Uterus (tissue), 4 donors: Measurements from ENCODE around the gene METTL14. TPM values are rescaled to one million over a fixed set of nuclear protein-coding genes. Genes with fewer than 3 reads are reported as not detected.

Source experiments
- DNase-seq, 2 donors: peaks; one replicate each; pipeline ENCODE4 v3.0.0-alpha.2; 2019 to 2020
- H3K27ac ChIP-seq, 2 donors: fragments of 200-600 bp; sonication (generic); 1 replicate in 1 of 2; 2 replicates in 1 of 2; pipeline ENCODE4 v1.5.1; 2016 to 2018
- H3K27me3 ChIP-seq, 2 donors: fragments of 200-600 bp; sonication (generic); one replicate each; pipeline ENCODE4 v1.5.1; 2018 to 2019; ENCODE audit warnings: control low read depth in 1 of 2
- H3K36me3 ChIP-seq, 2 donors: fragments of 200-600 bp; sonication (generic); one replicate each; pipeline ENCODE4 v1.5.1; 2019; ENCODE audit warnings: control low read depth in 1 of 2
- H3K4me1 ChIP-seq, 2 donors: fragments of 200-600 bp; sonication (generic); one replicate each; pipeline ENCODE4 v1.5.1; 2018 to 2019; ENCODE audit warnings: control low read depth in 1 of 2
- H3K4me3 ChIP-seq, 2 donors: fragments of 200-600 bp; sonication (generic); 1 replicate in 1 of 2; 2 replicates in 1 of 2; pipeline ENCODE4 v1.5.1; 2018 to 2019; ENCODE audit warnings: mild to moderate bottlenecking in 1 of 2
- H3K9me3 ChIP-seq, 2 donors: fragments of 200-600 bp; sonication (generic); one replicate each; pipeline ENCODE4 v1.5.1; 2019; ENCODE audit warnings: control low read depth in 1 of 2
- CTCF ChIP-seq, 4 experiments: fragments of 200-600 bp in 2 of 4; fragments of 450-650 bp in 2 of 4; sonication (generic) in 2 of 4; IDR thresholded peaks; one replicate each; pipeline ENCODE4 v1.5.1; 2016 to 2019; ENCODE audit warnings: antibody characterized with exemption in 4 of 4, mild to moderate bottlenecking in 2 of 4, moderate library complexity in 1 of 4
- POLR2A ChIP-seq, 2 donors: fragments of 450-650 bp; IDR thresholded peaks; one replicate each; pipeline ENCODE4 v1.6.1; 2016; ENCODE audit warnings: antibody characterized with exemption in 2 of 2, mild to moderate bottlenecking in 1 of 2, moderate library complexity in 1 of 2
- intact Hi-C: fragments of 100-400 bp; cut with DNase I; formaldehyde crosslinking; loops from one replicate; pipeline ENCODE4 v1.15.1; 2023; ENCODE audit warnings: low total_unique reads
- total RNA-seq, 4 donors: library from RNA; depleted of rRNA in 3 of 4; stranded (reverse); fragments of >200 nt in 3 of 4; gene quantifications; one replicate each; pipeline versions ENCODE4 v1.1.0 to v1.2.4, GENCODE V29; 2014 to 2023
- donor health status: DM: yes; HTN: yes; CAD: no.

METTL14 gene
- total RNA-seq, 4 donors from 2014 or later = 2.3 to 92.6 (median 33.7) TPM

- DNase-seq = no peak
- Histone ChIP-seq H3K36me3 (no peaks in the 10 kb centered on the region), H3K27ac (no peak overlapping the region), H3K9me3 (no peaks in the 10 kb centered on the region), H3K4me3 (no peak overlapping the region), H3K4me1 (no peaks in the 10 kb centered on the region), H3K27me3 (no peaks in the 10 kb centered on the region)
- intact Hi-C loops = no loop called here
- TF ChIP-seq CTCF (IDR thresholded peaks at IDR 0.05) = peak in 1 of 4 experiments; percentile 17
- no peak for TF ChIP-seq POLR2A (IDR thresholded peaks at IDR 0.05)
Measured at GRCh38 chr4:118682928-118683327, 2.3 kb upstream of the METTL14 start.

GRCh38 chr4:118683513-118683912 lies 1.7 kb upstream of the METTL14 start:
- Histone ChIP-seq H3K27me3 (no peaks in the 10 kb centered on the region), H3K4me1 (no peaks in the 10 kb centered on the region), H3K36me3 (no peaks in the 10 kb centered on the region), H3K27ac (no peak overlapping the region), H3K4me3 (no peak overlapping the region), H3K9me3 (no peaks in the 10 kb centered on the region)
- no peak for DNase-seq
- no peak for TF ChIP-seq POLR2A (IDR thresholded peaks at IDR 0.05)
- no peak for TF ChIP-seq CTCF (IDR thresholded peaks at IDR 0.05)
- intact Hi-C loops = no loop called here

- H3K4me1 ChIP-seq = no peaks in the 10 kb centered on the region
- TF ChIP-seq CTCF (IDR thresholded peaks at IDR 0.05) = no peak
- TF ChIP-seq POLR2A (IDR thresholded peaks at IDR 0.05) = no peak
- no peaks in the 10 kb centered on the region for H3K36me3 ChIP-seq
- no peaks in the 10 kb centered on the region for H3K9me3 ChIP-seq
- no peak overlapping the region for H3K27ac ChIP-seq
- no peaks in the 10 kb centered on the region for H3K27me3 ChIP-seq
- H3K4me3 ChIP-seq = no peak overlapping the region
- intact Hi-C loops = no loop called here
- DNase-seq = no peak
Measured at GRCh38 chr4:118703118-118703517, 17.9 kb downstream of the METTL14 start.

GRCh38 chr4:118711052-118711451 lies 25.9 kb downstream of the METTL14 start:
- Histone ChIP-seq H3K4me3 (no peak overlapping the region), H3K9me3 (no peaks in the 10 kb centered on the region), H3K4me1 (no peaks in the 10 kb centered on the region), H3K27ac (no peak overlapping the region), H3K27me3 (no peaks in the 10 kb centered on the region), H3K36me3 (no peaks in the 10 kb centered on the region)
- no peak for TF ChIP-seq POLR2A (IDR thresholded peaks at IDR 0.05)
- TF ChIP-seq CTCF (IDR thresholded peaks at IDR 0.05) = no peak
- no peak for DNase-seq
- intact Hi-C loops = no loop called here

- intact Hi-C loops = no loop called here
- no peaks in the 10 kb centered on the region for H3K36me3 ChIP-seq
Measured at GRCh38 chr4:118712872-118713271, 27.7 kb downstream of the METTL14 start.

More at GRCh38 chr4:118712872-118713271, 27.7 kb downstream of the METTL14 start:
- DNase-seq = no peak
- H3K9me3 ChIP-seq = no peaks in the 10 kb centered on the region
- no peaks in the 10 kb centered on the region for H3K4me1 ChIP-seq
- TF ChIP-seq CTCF (IDR thresholded peaks at IDR 0.05) (no peak), POLR2A (IDR thresholded peaks at IDR 0.05) (no peak)
- no peaks in the 10 kb centered on the region for H3K27me3 ChIP-seq
- no peak overlapping the region for H3K4me3 ChIP-seq
- no peak overlapping the region for H3K27ac ChIP-seq
